Measurements from ENCODE around the gene ADRB2. TPM values are rescaled to one million over a fixed set of nuclear protein-coding genes. Genes with fewer than 3 reads are reported as not detected.

The ADRB2 gene
- not detected in 2 replicates for total RNA-seq

DNA sequence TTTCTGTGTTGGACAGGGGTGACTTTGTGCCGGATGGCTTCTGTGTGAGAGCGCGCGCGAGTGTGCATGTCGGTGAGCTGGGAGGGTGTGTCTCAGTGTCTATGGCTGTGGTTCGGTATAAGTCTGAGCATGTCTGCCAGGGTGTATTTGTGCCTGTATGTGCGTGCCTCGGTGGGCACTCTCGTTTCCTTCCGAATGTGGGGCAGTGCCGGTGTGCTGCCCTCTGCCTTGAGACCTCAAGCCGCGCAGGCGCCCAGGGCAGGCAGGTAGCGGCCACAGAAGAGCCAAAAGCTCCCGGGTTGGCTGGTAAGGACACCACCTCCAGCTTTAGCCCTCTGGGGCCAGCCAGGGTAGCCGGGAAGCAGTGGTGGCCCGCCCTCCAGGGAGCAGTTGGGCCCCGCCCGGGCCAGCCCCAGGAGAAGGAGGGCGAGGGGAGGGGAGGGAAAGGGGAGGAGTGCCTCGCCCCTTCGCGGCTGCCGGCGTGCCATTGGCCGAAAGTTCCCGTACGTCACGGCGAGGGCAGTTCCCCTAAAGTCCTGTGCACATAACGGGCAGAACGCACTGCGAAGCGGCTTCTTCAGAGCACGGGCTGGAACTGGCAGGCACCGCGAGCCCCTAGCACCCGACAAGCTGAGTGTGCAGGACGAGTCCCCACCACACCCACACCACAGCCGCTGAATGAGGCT lies at the start of gene ADRB2:
Gene ADRB2 (plus strand): TSS at position 559 of the 686 bp plus-strand sequence. CDS start 221 bp downstream, outside the sequence.

Other genes with a start within 250 kb of the ADRB2 start
- 0.44 and 1.1 TPM in 2 replicates for gene HTR4, start 172.1 kb upstream of the ADRB2 start, total RNA-seq
- gene SH3TC2, start 236.5 kb downstream of the ADRB2 start, total RNA-seq: 0.24 and 0.37 TPM in 2 replicates

Measured in cardiac ventricle fibroblast (primary cell).